Sigmoid colon (tissue), 3 donors: ENCODE results near the gene MOCOS.

Experiments
- CTCF ChIP-seq, 4 experiments: fragments of 450-650 bp in 3 of 4; fragments of 200-600 bp in 1 of 4; IDR thresholded peaks; one replicate each; pipeline ENCODE4 v1.5.1; 2016 to 2019; ENCODE audit warnings: antibody characterized with exemption in 4 of 4, mild to moderate bottlenecking in 3 of 4, moderate library complexity in 2 of 4
- POLR2A ChIP-seq, 2 donors: fragments of 450-650 bp; IDR thresholded peaks; one replicate each; pipeline ENCODE4 v1.6.1; 2016; ENCODE audit warnings: antibody characterized with exemption in 2 of 2, mild to moderate bottlenecking in 2 of 2, moderate library complexity in 2 of 2

GRCh38 chr18:36307513-36307912 lies 120.2 kb downstream of the MOCOS start:
- TF ChIP-seq CTCF (IDR thresholded peaks at IDR 0.05) (no peak), POLR2A (IDR thresholded peaks at IDR 0.05) (no peak)
